Loucy (cell line): Measurements from ENCODE around the gene NRG2.

ENCODE experiments used
- H2AFZ ChIP-seq: fragments of 200-600 bp; sonication (generic); 2 replicates; pipeline ENCODE4 v1.6.0; 2016; ENCODE audit warnings: antibody characterized with exemption, mild to moderate bottlenecking, low read length, moderate library complexity
- H3F3A ChIP-seq: fragments of 200-600 bp; 2 replicates; pipeline ENCODE4 v1.6.0; 2016; ENCODE audit warnings: antibody characterized with exemption, low read depth, mild to moderate bottlenecking
- H3K27me3 ChIP-seq: fragments of 200-600 bp; sonication (generic); 2 replicates; pipeline ENCODE4 v1.6.1; 2014; ENCODE audit warnings: low read length, mild to moderate bottlenecking; ENCODE audit not compliant: insufficient read depth, poor library complexity, severe bottlenecking
- H3K36me3 ChIP-seq: fragments of 200-600 bp; sonication (generic); 2 replicates; pipeline ENCODE4 v1.6.1; 2016; ENCODE audit warnings: low read length; ENCODE audit not compliant: insufficient read depth
- H3K4me1 ChIP-seq: fragments of 200-600 bp; sonication (generic); 2 replicates; pipeline ENCODE4 v1.5.1; 2014; ENCODE audit warnings: low read length, mild to moderate bottlenecking; ENCODE audit not compliant: insufficient read depth, poor library complexity, severe bottlenecking
- H3K4me2 ChIP-seq: fragments of 200-600 bp; sonication (generic); 2 replicates; pipeline ENCODE4 v1.6.0; 2014; ENCODE audit warnings: antibody characterized with exemption, low read length, low read depth, mild to moderate bottlenecking; ENCODE audit not compliant: poor library complexity, severe bottlenecking
- H3K4me3 ChIP-seq: fragments of 200-600 bp; sonication (generic); 2 replicates; pipeline ENCODE4 v1.5.1; 2014; ENCODE audit warnings: low read length, mild to moderate bottlenecking, mixed read lengths; ENCODE audit not compliant: poor library complexity, severe bottlenecking
- H3K79me2 ChIP-seq: fragments of 200-600 bp; sonication (generic); 2 replicates; pipeline ENCODE4 v1.6.1; 2014; ENCODE audit warnings: low read length; ENCODE audit not compliant: insufficient read depth
- H3K9ac ChIP-seq: fragments of 200-600 bp; sonication (generic); 2 replicates; pipeline ENCODE4 v1.6.0; 2014; ENCODE audit warnings: mild to moderate bottlenecking, low read depth, low read length, moderate library complexity; ENCODE audit not compliant: poor library complexity, severe bottlenecking
- H3K9me2 ChIP-seq: fragments of 200-600 bp; sonication (generic); replicated peaks from 2 replicates; pipeline ENCODE4 v1.6.1; 2016; ENCODE audit warnings: low read depth, low read length, mixed read lengths
- H3K9me3 ChIP-seq: fragments of 200-600 bp; sonication (generic); 2 replicates; pipeline ENCODE4 v1.6.1; 2014; ENCODE audit warnings: mild to moderate bottlenecking, antibody characterized with exemption, low read length, low read depth; ENCODE audit not compliant: insufficient read depth
- H4K20me1 ChIP-seq: fragments of 200-600 bp; sonication (generic); 2 replicates; pipeline ENCODE4 v1.6.0; 2014; ENCODE audit warnings: antibody characterized with exemption, low read length, mild to moderate bottlenecking; ENCODE audit not compliant: insufficient read depth, poor library complexity, severe bottlenecking
- CTCF ChIP-seq: fragments of 200-600 bp; sonication (generic); conservative IDR thresholded peaks from 2 replicates; pipeline ENCODE4 v1.5.1; 2014; ENCODE audit warnings: mild to moderate bottlenecking, antibody characterized with exemption, low read length
- EZH2phosphoT487 ChIP-seq: fragments of 200-600 bp; IDR thresholded peaks from 2 replicates; pipeline ENCODE4 v1.6.1; 2018; ENCODE audit warnings: antibody characterized with exemption, mild to moderate bottlenecking, moderate library complexity, borderline replicate concordance

The NRG2 gene

GRCh38 chr5:140020601-140021177, 22.4 kb downstream of the NRG2 start:
- Histone ChIP-seq H3K4me3 (no peak overlapping the region), H3K79me2 (no peaks in the 10 kb centered on the region), H3F3A (no peaks in the 10 kb centered on the region), H3K9me3 (no peaks in the 10 kb centered on the region), H3K27me3 (peaks cover 4% of the 10 kb centered on the region), H3K4me2 (no peak overlapping the region), H4K20me1 (no peaks in the 10 kb centered on the region), H3K9ac (no peak overlapping the region), H3K9me2 (no peaks in the 10 kb centered on the region), H3K36me3 (no peaks in the 10 kb centered on the region), H3K4me1 (no peaks in the 10 kb centered on the region), H2AFZ (no peak overlapping the region)
- TF ChIP-seq CTCF (no peak), EZH2phosphoT487 (no peak)

- no peaks in the 10 kb centered on the region for H3K9me2 ChIP-seq
- H3K4me3 ChIP-seq = no peak overlapping the region
- H3F3A ChIP-seq = no peaks in the 10 kb centered on the region
- H3K4me2 ChIP-seq = no peak overlapping the region
- no peaks in the 10 kb centered on the region for H3K79me2 ChIP-seq
- H3K9ac ChIP-seq = no peak overlapping the region
- no peaks in the 10 kb centered on the region for H4K20me1 ChIP-seq
- no peak overlapping the region for H2AFZ ChIP-seq
- no peaks in the 10 kb centered on the region for H3K36me3 ChIP-seq
- TF ChIP-seq EZH2phosphoT487 = no peak
- TF ChIP-seq CTCF = no peak
- no peaks in the 10 kb centered on the region for H3K9me3 ChIP-seq
- peaks cover 4% of the 10 kb centered on the region for H3K27me3 ChIP-seq
- H3K4me1 ChIP-seq = no peaks in the 10 kb centered on the region
Observed at GRCh38 chr5:140018920-140019644, 24.0 kb downstream of the NRG2 start.

- Histone ChIP-seq H3K4me2 (no peak overlapping the region), H3K9me2 (no peaks in the 10 kb centered on the region), H3F3A (no peaks in the 10 kb centered on the region), H3K9ac (no peak overlapping the region), H3K36me3 (no peaks in the 10 kb centered on the region), H3K4me3 (no peak overlapping the region), H3K9me3 (no peaks in the 10 kb centered on the region), H4K20me1 (no peaks in the 10 kb centered on the region), H3K4me1 (no peaks in the 10 kb centered on the region), H3K27me3 (peaks cover 4% of the 10 kb centered on the region), H3K79me2 (no peaks in the 10 kb centered on the region), H2AFZ (no peak overlapping the region)
- TF ChIP-seq EZH2phosphoT487 (no peak), CTCF (no peak)
Observed at GRCh38 chr5:140018517-140018916, 24.6 kb downstream of the NRG2 start.
